Trophoblast cell (in vitro differentiated cells and primary cell): Measurements from ENCODE around the gene FLNA.

Experiments used
- DNase-seq, 2 donors: peaks; one replicate each; pipeline ENCODE4 v3.0.0-alpha.2; 2016
- H2AFZ ChIP-seq: 2 replicates; pipeline ENCODE4 v1.6.1; 2013; ENCODE audit warnings: low read length, moderate library complexity, mild to moderate bottlenecking; ENCODE audit not compliant: insufficient read depth, poor library complexity
- H2AK5ac ChIP-seq: 2 replicates; pipeline ENCODE4 v1.6.1; 2013; ENCODE audit warnings: mild to moderate bottlenecking, low read length
- H2BK120ac ChIP-seq: 2 replicates; pipeline ENCODE4 v1.6.1; 2013; ENCODE audit warnings: low read length, mild to moderate bottlenecking, moderate library complexity; ENCODE audit not compliant: insufficient read depth, poor library complexity
- H2BK12ac ChIP-seq: 2 replicates; pipeline ENCODE4 v1.6.1; 2013; ENCODE audit warnings: mild to moderate bottlenecking, low read length, moderate library complexity
- H2BK5ac ChIP-seq: 2 replicates; pipeline ENCODE4 v1.6.1; 2013; ENCODE audit warnings: low read length, low read depth, moderate library complexity, mild to moderate bottlenecking; ENCODE audit not compliant: poor library complexity
- H3K14ac ChIP-seq: 2 replicates; pipeline ENCODE4 v1.6.1; 2013; ENCODE audit warnings: mild to moderate bottlenecking, low read length
- H3K18ac ChIP-seq: 2 replicates; pipeline ENCODE4 v1.6.1; 2013; ENCODE audit warnings: mild to moderate bottlenecking, low read length
- H3K23ac ChIP-seq: 2 replicates; pipeline ENCODE4 v1.6.1; 2013; ENCODE audit warnings: low read length
- H3K27ac ChIP-seq: 2 replicates; pipeline ENCODE4 v1.5.1; 2013; ENCODE audit warnings: low read depth, mild to moderate bottlenecking, inconsistent platforms, low read length, moderate library complexity
- H3K27me3 ChIP-seq: 2 replicates; pipeline ENCODE4 v1.6.1; 2013; ENCODE audit warnings: inconsistent platforms, mild to moderate bottlenecking, low read length, moderate library complexity; ENCODE audit not compliant: insufficient read depth
- H3K36me3 ChIP-seq, 2 experiments: 1 replicate in 1 of 2; 2 replicates in 1 of 2; pipeline ENCODE4 v1.6.1; 2013; ENCODE audit warnings: low read length in 2 of 2, mild to moderate bottlenecking in 2 of 2, moderate library complexity in 1 of 2; ENCODE audit not compliant: insufficient read depth in 2 of 2, control insufficient read depth in 1 of 2
- H3K4ac ChIP-seq: 2 replicates; pipeline ENCODE4 v1.6.1; 2013; ENCODE audit warnings: low read depth, mild to moderate bottlenecking, low read length, moderate library complexity
- H3K4me1 ChIP-seq, 2 experiments: 1 replicate in 1 of 2; 2 replicates in 1 of 2; pipeline ENCODE4 v1.6.1; 2013; ENCODE audit warnings: low read length in 2 of 2, mild to moderate bottlenecking in 2 of 2, moderate library complexity in 1 of 2; ENCODE audit not compliant: insufficient read depth in 2 of 2, control insufficient read depth in 1 of 2
- H3K4me2 ChIP-seq: 2 replicates; pipeline ENCODE4 v1.6.1; 2013; ENCODE audit warnings: inconsistent platforms, mild to moderate bottlenecking, low read length, moderate library complexity
- H3K4me3 ChIP-seq: 2 replicates; pipeline ENCODE4 v1.5.1; 2013; ENCODE audit warnings: mild to moderate bottlenecking, low read depth, low read length, inconsistent platforms
- H3K79me1 ChIP-seq: one replicate; pipeline ENCODE4 v1.6.1; 2013; ENCODE audit warnings: low read length
- H3K79me2 ChIP-seq: 2 replicates; pipeline ENCODE4 v1.6.1; 2013; ENCODE audit warnings: low read length, mild to moderate bottlenecking; ENCODE audit not compliant: control insufficient read depth, insufficient read depth, poor library complexity
- H3K9ac ChIP-seq: 2 replicates; pipeline ENCODE4 v1.6.1; 2013; ENCODE audit warnings: mild to moderate bottlenecking, low read length
- H3K9me3 ChIP-seq: 2 replicates; pipeline ENCODE4 v1.6.1; 2013; ENCODE audit warnings: low read depth, mild to moderate bottlenecking, control low read depth, inconsistent platforms, low read length; ENCODE audit not compliant: insufficient read depth
- H4K12ac ChIP-seq: 2 replicates; pipeline ENCODE4 v1.6.1; 2013; ENCODE audit warnings: low read depth, mild to moderate bottlenecking, low read length, moderate library complexity
- H4K8ac ChIP-seq: 2 replicates; pipeline ENCODE4 v1.6.1; 2013; ENCODE audit warnings: low read depth, mild to moderate bottlenecking, low read length, moderate library complexity
- H4K91ac ChIP-seq: one replicate; pipeline ENCODE4 v1.6.1; 2013; ENCODE audit warnings: low read depth, mild to moderate bottlenecking, low read length, moderate library complexity
- WGBS: extraction: QIAGEN DNeasy Blood & Tissue Kit; methylation state at CpG from one replicate; pipeline ENCODE4 v1.1.7; 2013; ENCODE audit warnings: missing lambda C conversion rate; ENCODE audit not compliant: insufficient read length, insufficient coverage; ENCODE audit errors: extremely low coverage; 5-methylcytosine and 5-hydroxymethylcytosine counted together

The FLNA gene

GRCh38 chrX:154378799-154379568 lies 4.5 kb upstream of the FLNA start, which contains the start of gene EMD:
Gene EMD, plus strand, starts transcription at chrX:154379295. Its CDS starts 190 bp downstream, at chrX:154379485.
- peak within 1 kb of the TSS; percentile 93 for H3K14ac ChIP-seq
- peak within 1 kb of the TSS; percentile 97 for H3K18ac ChIP-seq
- no CpG with 5 or more reads among the region's 103 CpGs for WGBS
- peak within 1 kb of the TSS; percentile 85 for H2BK120ac ChIP-seq
- H3K4me1 ChIP-seq: peaks cover 14 to 18% of the 10 kb centered on the region in 2 experiments
- peak within 1 kb of the TSS; percentile 88 for H2AK5ac ChIP-seq
- H3K9ac ChIP-seq: peak within 1 kb of the TSS; percentile 97
- no peak within 1 kb of the TSS for H3K23ac ChIP-seq
- peak within 1 kb of the TSS; percentile 81 for H3K4ac ChIP-seq
- H3K4me2 ChIP-seq: peak within 1 kb of the TSS; percentile 96
- H3K9me3 ChIP-seq: no peaks in the 10 kb centered on the region
- H4K8ac ChIP-seq: peak within 1 kb of the TSS; percentile 91
- H3K79me2 ChIP-seq: peaks cover 23% of the 10 kb centered on the region
- H2BK5ac ChIP-seq: peak within 1 kb of the TSS; percentile 87
- H4K91ac ChIP-seq: peak within 1 kb of the TSS; percentile 90
- peak; percentile 95 to 96 for DNase-seq
- H2AFZ ChIP-seq: peak within 1 kb of the TSS; percentile 89
- H3K4me3 ChIP-seq: peak within 1 kb of the TSS; percentile 93
- peak within 1 kb of the TSS; percentile 94 for H3K27ac ChIP-seq
- H3K36me3 ChIP-seq: peaks cover 7 to 15% of the 10 kb centered on the region in 2 experiments
- peak within 1 kb of the TSS; percentile 97 for H4K12ac ChIP-seq
- H3K27me3 ChIP-seq: no peaks in the 10 kb centered on the region
- peaks cover 20% of the 10 kb centered on the region for H3K79me1 ChIP-seq
- no peak within 1 kb of the TSS for H2BK12ac ChIP-seq

DNA sequence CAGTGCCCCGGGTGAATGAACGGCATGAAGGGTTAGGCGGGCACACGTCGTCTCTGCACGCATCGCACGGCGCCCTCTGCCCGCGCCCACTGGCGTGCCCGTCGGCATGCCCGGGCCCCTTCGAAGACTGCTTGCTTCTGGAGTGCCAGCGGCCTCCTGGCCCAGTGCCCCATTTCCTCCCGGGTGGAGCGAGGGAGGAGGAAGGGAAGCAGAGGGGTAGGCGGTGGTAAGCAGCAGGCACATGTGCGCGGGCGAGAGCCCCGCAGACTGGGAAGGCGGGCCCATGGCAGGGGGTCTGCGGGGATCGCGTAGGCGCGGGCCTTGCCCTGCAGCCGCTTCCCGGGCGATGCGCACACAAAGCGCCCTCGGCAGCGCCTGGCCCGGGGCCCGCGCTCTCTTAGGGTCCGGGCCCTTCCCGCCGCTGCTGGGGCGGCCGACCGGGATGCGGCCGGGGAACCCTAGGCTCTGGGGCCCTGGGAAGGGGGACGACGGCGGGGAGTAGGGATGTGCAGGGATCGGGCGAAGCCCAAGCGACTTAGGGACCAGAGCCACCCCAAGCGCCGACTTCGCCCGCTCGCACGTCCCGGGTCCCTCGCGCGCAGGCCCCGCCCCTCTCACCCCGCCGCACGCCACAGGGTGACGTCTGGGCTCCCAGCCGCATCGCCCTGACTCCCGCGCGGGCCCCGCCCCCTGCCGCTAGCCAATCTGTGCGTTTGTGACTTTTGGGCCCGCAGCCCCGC lies 3.8 kb upstream of the FLNA start:
- peak overlapping the region; percentile 84 for H2AK5ac ChIP-seq
- H3K9me3 ChIP-seq: no peaks in the 10 kb centered on the region
- H3K27ac ChIP-seq: peak overlapping the region; percentile 94
- peak overlapping the region; percentile 84 for H4K91ac ChIP-seq
- peak overlapping the region; percentile 9 for H2BK12ac ChIP-seq
- peak overlapping the region; percentile 96 for H3K4me2 ChIP-seq
- no CpG with 5 or more reads among the region's 79 CpGs for WGBS
- H3K23ac ChIP-seq: no peak overlapping the region
- H2BK120ac ChIP-seq: peak overlapping the region; percentile 62
- peaks cover 24% of the 10 kb centered on the region for H3K79me1 ChIP-seq
- H3K79me2 ChIP-seq: peaks cover 27% of the 10 kb centered on the region
- peak overlapping the region; percentile 97 for H4K12ac ChIP-seq
- H3K36me3 ChIP-seq: peaks cover 7 to 15% of the 10 kb centered on the region in 2 experiments
- peak overlapping the region; percentile 87 for H2BK5ac ChIP-seq
- peaks cover 14 to 21% of the 10 kb centered on the region in 2 experiments for H3K4me1 ChIP-seq
- H3K4me3 ChIP-seq: peak overlapping the region; percentile 67
- H3K27me3 ChIP-seq: no peaks in the 10 kb centered on the region
- H3K4ac ChIP-seq: peak overlapping the region; percentile 81
- peak overlapping the region; percentile 91 for H3K18ac ChIP-seq
- H3K14ac ChIP-seq: peak overlapping the region; percentile 90
- H2AFZ ChIP-seq: peak overlapping the region; percentile 71
- H3K9ac ChIP-seq: peak overlapping the region; percentile 87
- peak overlapping the region; percentile 89 for H4K8ac ChIP-seq
- DNase-seq: no peak

DNA sequence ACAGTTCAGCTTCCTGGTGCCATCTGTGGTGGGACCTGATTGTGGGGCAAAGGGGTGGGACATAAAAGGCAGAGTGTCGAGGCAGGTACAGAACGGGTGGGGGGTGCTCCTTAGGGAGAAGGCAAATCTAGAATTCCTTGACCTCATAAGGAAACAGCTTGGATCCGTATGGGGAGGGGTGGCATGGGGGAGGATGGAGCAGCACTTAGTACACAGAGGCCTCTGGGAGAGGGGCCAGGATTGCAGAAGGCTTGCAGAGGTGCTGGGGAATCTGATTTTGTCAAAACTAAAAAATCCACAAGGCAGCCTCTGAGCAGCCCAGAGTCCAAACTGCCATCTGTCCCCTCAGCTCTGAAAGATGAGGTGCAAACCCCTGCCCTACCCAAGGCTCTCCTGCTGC lies 2.3 kb upstream of the FLNA start:
- Histone ChIP-seq H3K4me2 (no peak overlapping the region), H2AK5ac (no peak overlapping the region), H4K8ac (no peak overlapping the region), H3K79me1 (peaks cover 28% of the 10 kb centered on the region), H3K18ac (no peak overlapping the region), H3K9ac (no peak overlapping the region), H3K14ac (no peak overlapping the region), H2AFZ (no peak overlapping the region), H3K27ac (no peak overlapping the region), H2BK5ac (no peak overlapping the region), H3K23ac (no peak overlapping the region), H3K4ac (no peak overlapping the region), H2BK12ac (no peak overlapping the region), H3K79me2 (peaks cover 31% of the 10 kb centered on the region), H3K4me1 (peaks cover 19 to 33% of the 10 kb centered on the region in 2 experiments), H3K27me3 (no peaks in the 10 kb centered on the region), H3K9me3 (no peaks in the 10 kb centered on the region), H3K4me3 (no peak overlapping the region), H4K12ac (no peak overlapping the region), H2BK120ac (no peak overlapping the region), H3K36me3 (peaks cover 7 to 15% of the 10 kb centered on the region in 2 experiments), H4K91ac (no peak overlapping the region)
- no CpG with 5 or more reads among the region's 3 CpGs for WGBS
- DNase-seq: no peak

DNA sequence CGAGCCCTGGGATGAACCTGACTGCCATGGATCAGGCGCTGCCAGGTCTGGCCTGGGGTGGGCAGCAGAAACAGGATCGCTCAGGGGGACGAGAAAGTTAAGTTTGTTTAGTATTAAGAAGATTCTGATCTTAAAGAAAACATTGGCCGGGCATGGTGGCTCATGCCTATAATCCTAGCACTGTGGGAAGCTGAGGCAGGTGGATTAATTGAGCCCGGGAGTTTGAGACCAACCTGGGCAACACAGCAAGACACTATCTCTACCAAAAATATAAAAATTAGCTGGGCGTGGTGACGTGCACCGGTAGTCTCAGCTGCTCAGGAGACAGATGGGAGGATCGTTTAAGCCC lies 696 bp upstream of the FLNA start:
- H2AFZ ChIP-seq: no peak overlapping the region
- H3K4me3 ChIP-seq: peak overlapping the region; percentile 37
- peak overlapping the region; percentile 90 for H4K91ac ChIP-seq
- H3K9ac ChIP-seq: peak overlapping the region; percentile 74
- no peak overlapping the region for H3K23ac ChIP-seq
- no peaks in the 10 kb centered on the region for H3K9me3 ChIP-seq
- H3K18ac ChIP-seq: peak overlapping the region; percentile 80
- H3K79me1 ChIP-seq: peaks cover 40% of the 10 kb centered on the region
- H3K14ac ChIP-seq: peak overlapping the region; percentile 81
- peak overlapping the region; percentile 84 for H3K4ac ChIP-seq
- H4K12ac ChIP-seq: peak overlapping the region; percentile 82
- WGBS: no CpG with 5 or more reads among the region's 10 CpGs
- peaks cover 14 to 28% of the 10 kb centered on the region in 2 experiments for H3K4me1 ChIP-seq
- H3K36me3 ChIP-seq: peaks cover under 1 to 10% of the 10 kb centered on the region in 2 experiments
- peak overlapping the region; percentile 89 for H4K8ac ChIP-seq
- peaks cover 41% of the 10 kb centered on the region for H3K79me2 ChIP-seq
- no peaks in the 10 kb centered on the region for H3K27me3 ChIP-seq
- H2BK120ac ChIP-seq: no peak overlapping the region
- peak overlapping the region; percentile 80 for H3K27ac ChIP-seq
- peak overlapping the region; percentile 76 for H2BK5ac ChIP-seq
- peak overlapping the region; percentile 77 for H2AK5ac ChIP-seq
- DNase-seq: no peak
- peak overlapping the region; percentile 27 for H3K4me2 ChIP-seq
- peak overlapping the region; percentile 72 for H2BK12ac ChIP-seq
